Muscle layer of duodenum (tissue), 2 donors: ENCODE measurements around the gene EN2.
A peak's percentile ranks its signal among the peaks of the same experiment; 100 is the strongest.

Experiments used
- H3K27ac ChIP-seq: one replicate; pipeline ENCODE4 v1.7.0; 2013; ENCODE audit warnings: mild to moderate bottlenecking, low read length
- H3K27me3 ChIP-seq: one replicate; pipeline ENCODE4 v1.7.0; 2013; ENCODE audit warnings: low read depth, mild to moderate bottlenecking, control low read depth, low read length
- H3K36me3 ChIP-seq, 2 donors: one replicate each; pipeline ENCODE4 v1.7.0; 2013; ENCODE audit warnings: low read length in 2 of 2, control low read depth in 1 of 2, mild to moderate bottlenecking in 1 of 2; ENCODE audit not compliant: insufficient read depth in 2 of 2, control insufficient read depth in 1 of 2
- H3K4me1 ChIP-seq, 2 donors: one replicate each; pipeline ENCODE4 v1.7.0; 2013; ENCODE audit warnings: low read length in 2 of 2, mild to moderate bottlenecking in 2 of 2, control low read depth in 1 of 2, moderate library complexity in 1 of 2; ENCODE audit not compliant: insufficient read depth in 2 of 2, control insufficient read depth in 1 of 2
- H3K4me3 ChIP-seq, 2 donors: one replicate each; pipeline ENCODE4 v1.7.0; 2013; ENCODE audit warnings: low read length in 2 of 2, low read depth in 1 of 2, mild to moderate bottlenecking in 1 of 2
- H3K9me3 ChIP-seq, 2 donors: one replicate each; pipeline ENCODE4 v1.7.0; 2013; ENCODE audit warnings: low read length in 2 of 2, control low read depth in 1 of 2, mild to moderate bottlenecking in 1 of 2; ENCODE audit not compliant: control insufficient read depth in 1 of 2
- donor health status: healthy.

EN2 gene

GRCh38 chr7:155486783-155487508, 29.0 kb downstream of the EN2 start:
- peaks cover 10% of the 10 kb centered on the region for H3K27me3 ChIP-seq
- no peak overlapping the region for H3K27ac ChIP-seq

GRCh38 chr7:155487509-155488482, 29.9 kb downstream of the EN2 start:
- H3K27ac ChIP-seq: no peak overlapping the region
- H3K36me3 ChIP-seq: no peaks in the 10 kb centered on the region
- H3K9me3 ChIP-seq: no peaks in the 10 kb centered on the region
- no peak overlapping the region for H3K4me3 ChIP-seq
- peaks cover 10% of the 10 kb centered on the region for H3K27me3 ChIP-seq
- peaks cover 0 to 21% of the 10 kb centered on the region in 2 donors for H3K4me1 ChIP-seq

More at GRCh38 chr7:155486783-155487508, 29.0 kb downstream of the EN2 start:
- Histone ChIP-seq H3K4me3 (no peak overlapping the region), H3K4me1 (peaks cover 0 to 21% of the 10 kb centered on the region in 2 donors), H3K36me3 (no peaks in the 10 kb centered on the region), H3K9me3 (no peaks in the 10 kb centered on the region)

GRCh38 chr7:155488483-155489127, 30.7 kb downstream of the EN2 start:
- Histone ChIP-seq H3K9me3 (no peaks in the 10 kb centered on the region), H3K36me3 (no peaks in the 10 kb centered on the region), H3K27ac (no peak overlapping the region), H3K27me3 (peaks cover 10% of the 10 kb centered on the region), H3K4me1 (peaks cover 0 to 15% of the 10 kb centered on the region in 2 donors), H3K4me3 (no peak overlapping the region)

DNA sequence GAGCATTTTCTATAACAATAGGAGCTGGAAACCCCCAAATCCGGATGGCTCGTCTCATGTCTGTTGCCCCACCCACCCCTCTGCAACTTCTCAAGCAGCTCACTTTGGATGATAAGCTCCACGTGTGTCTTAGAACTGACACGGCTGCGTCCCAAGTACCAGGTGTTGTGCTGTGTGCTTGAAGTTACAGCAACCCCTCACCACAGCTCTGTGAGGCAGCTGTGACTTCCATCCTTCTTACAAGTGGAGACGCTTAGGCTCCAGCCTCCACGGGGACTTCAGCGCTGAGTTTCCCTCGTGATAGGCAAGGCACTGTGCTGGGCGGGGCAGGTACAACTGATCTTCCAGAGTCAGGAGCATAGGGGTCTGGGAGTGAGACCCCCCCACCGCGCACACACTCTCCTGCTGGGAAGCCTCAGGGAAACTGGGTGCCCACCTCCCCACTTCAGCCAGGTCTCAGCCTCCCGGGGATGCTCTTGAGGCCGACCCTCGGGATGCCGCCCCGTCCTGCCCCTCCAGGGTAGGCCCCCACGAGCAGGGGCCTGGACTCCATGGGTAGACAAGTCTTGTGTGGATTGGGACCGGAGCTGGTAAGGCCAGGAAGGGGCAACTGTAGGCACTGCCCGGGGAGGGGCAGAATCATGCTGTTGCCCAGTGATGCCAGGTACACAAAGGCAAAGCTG, 31.4 kb downstream of the EN2 start:
- Histone ChIP-seq H3K4me3 (no peak overlapping the region), H3K27ac (no peak overlapping the region), H3K36me3 (no peaks in the 10 kb centered on the region), H3K4me1 (peaks cover 0 to 15% of the 10 kb centered on the region in 2 donors), H3K27me3 (peaks cover 10% of the 10 kb centered on the region), H3K9me3 (no peaks in the 10 kb centered on the region)

DNA sequence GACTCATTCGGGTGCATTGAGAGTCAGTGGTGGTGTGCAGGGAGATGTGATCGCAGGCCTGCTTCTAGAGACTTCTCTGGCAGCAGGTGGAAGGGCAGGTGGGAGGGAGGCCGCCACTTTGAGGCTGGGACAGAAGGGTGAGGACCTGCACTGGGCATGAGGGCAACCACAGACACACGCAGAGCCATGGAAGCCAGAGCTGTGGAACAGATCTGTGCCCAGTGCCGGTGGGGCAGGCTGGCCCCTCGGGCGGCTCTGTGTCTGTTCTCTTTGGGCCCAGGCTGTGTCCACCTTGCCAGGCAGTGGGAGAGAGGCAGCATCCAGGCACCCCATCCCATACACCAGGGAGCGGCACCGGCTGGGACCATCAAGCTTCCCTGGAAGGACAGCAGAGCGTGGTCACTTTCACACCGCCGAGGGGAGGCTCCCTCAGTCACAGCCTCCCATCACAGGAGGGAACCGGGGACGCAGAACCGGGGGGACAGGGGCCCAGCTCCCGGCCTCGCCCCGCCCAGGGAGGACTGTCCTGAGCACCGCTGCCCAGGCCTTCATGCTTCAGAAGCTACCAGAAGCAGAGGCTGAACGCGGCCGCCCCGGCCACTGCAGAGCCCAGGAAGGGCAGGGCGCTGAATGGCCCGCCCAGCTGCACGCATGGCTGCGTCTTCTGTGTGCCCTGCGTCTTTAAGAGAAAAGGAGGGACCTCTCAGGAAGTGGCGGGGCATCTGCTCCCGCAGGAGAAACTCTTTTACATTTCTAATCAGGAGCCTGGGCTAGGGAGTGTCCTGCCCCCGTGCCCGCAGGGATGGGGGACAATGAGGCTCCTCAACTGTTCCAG, 32.1 kb downstream of the EN2 start:
- H3K27me3 ChIP-seq: peaks cover 10% of the 10 kb centered on the region
- no peaks in the 10 kb centered on the region for H3K36me3 ChIP-seq
- no peak overlapping the region for H3K27ac ChIP-seq
- peak overlapping the region; percentile 65 to 68 for H3K4me3 ChIP-seq
- peaks cover 0 to 15% of the 10 kb centered on the region in 2 donors for H3K4me1 ChIP-seq
- H3K9me3 ChIP-seq: no peaks in the 10 kb centered on the region

DNA sequence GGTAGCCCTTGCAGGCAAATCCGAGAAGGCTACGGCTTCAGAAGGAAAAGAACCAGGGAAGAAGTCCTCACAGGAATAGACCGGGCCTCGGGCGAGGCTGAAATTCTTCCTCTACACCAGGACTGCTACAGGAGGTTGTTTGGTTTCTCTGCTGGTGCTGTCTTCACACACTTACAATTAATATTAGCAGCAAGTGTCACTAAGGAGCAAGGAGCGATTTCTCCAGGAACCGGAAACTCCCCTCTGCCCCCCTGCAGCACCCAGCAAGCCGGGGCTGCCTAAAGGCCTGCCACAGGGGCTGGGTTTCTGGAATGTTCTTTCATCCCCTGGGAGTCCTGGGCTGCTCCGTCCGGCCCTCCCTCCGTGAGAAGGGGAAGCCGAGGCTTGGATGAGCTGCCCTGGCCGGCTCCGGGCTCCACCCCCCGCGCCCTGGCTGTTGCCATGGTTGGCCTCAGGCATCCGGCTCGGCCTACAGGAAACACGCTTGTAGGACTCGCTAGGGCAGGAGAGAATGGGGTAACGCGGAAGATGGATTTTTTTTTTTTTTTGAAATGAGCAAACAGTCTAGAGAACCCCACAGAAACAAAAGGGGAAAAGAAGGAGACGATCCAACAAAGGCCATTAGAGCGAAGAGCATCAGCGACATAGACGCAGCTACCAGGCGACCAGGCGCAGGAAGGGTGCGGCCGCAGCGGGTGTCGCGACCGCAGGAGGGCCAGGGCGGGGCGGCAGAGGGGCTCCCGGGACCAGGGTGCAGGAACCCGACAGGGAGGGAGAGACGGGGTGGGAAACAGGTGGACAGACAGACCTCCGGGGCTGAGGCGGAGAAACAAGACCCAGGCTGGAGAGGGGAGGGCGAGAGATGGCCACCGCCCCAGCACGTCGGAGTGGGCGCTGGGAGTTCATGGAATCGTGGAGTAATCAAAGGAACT, 33.0 kb downstream of the EN2 start:
- peaks cover 10% of the 10 kb centered on the region for H3K27me3 ChIP-seq
- H3K4me1 ChIP-seq: peaks cover 0 to 15% of the 10 kb centered on the region in 2 donors
- no peak overlapping the region for H3K27ac ChIP-seq
- no peaks in the 10 kb centered on the region for H3K36me3 ChIP-seq
- H3K9me3 ChIP-seq: no peaks in the 10 kb centered on the region
- H3K4me3 ChIP-seq: peak overlapping the region; percentile 65 to 68

GRCh38 chr7:155491812-155492211, 33.9 kb downstream of the EN2 start:
- Histone ChIP-seq H3K4me1 (peaks cover 0 to 15% of the 10 kb centered on the region in 2 donors), H3K36me3 (no peaks in the 10 kb centered on the region), H3K4me3 (no peak overlapping the region), H3K27ac (no peak overlapping the region), H3K9me3 (no peaks in the 10 kb centered on the region), H3K27me3 (peaks cover 10% of the 10 kb centered on the region)

- Histone ChIP-seq H3K27ac (no peak overlapping the region), H3K4me1 (peaks cover 0 to 15% of the 10 kb centered on the region in 2 donors), H3K36me3 (no peaks in the 10 kb centered on the region), H3K4me3 (no peak overlapping the region), H3K9me3 (no peaks in the 10 kb centered on the region), H3K27me3 (peaks cover 10% of the 10 kb centered on the region)
Observed at GRCh38 chr7:155493744-155494538, 36.0 kb downstream of the EN2 start.

DNA sequence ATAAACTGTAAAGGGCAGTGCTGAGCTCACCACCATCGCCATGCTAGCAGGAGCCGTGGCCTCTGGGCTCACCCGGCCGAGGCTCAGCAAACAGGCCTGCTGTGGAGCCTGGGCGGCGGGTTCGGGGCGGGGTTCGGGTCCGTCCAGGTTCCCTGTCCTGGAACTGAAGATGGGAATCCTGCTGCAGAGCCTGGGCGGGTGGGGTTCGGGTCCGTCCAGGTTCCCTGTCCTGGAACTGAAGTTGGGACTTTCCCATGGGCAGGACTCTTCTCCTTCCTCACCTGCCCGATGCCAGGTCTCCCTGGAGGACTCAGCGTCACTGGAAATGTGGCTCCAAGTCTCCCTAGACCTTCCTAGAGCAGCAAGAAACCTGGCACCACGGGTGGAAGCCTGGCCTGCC, 36.6 kb downstream of the EN2 start:
- H3K9me3 ChIP-seq: no peaks in the 10 kb centered on the region
- H3K27ac ChIP-seq: no peak overlapping the region
- H3K27me3 ChIP-seq: peaks cover 6% of the 10 kb centered on the region
- H3K4me1 ChIP-seq: peaks cover 0 to 15% of the 10 kb centered on the region in 2 donors
- H3K36me3 ChIP-seq: no peaks in the 10 kb centered on the region
- no peak overlapping the region for H3K4me3 ChIP-seq
